Loucy (cell line): ENCODE results near the gene PSME4.
"Not testable (repeated sequence)": the region's sequence is repeated elsewhere in the genome, so short reads cannot be mapped to it uniquely, and the experiment has no call there.

Experiments used
- H2AFZ ChIP-seq: fragments of 200-600 bp; sonication (generic); 2 replicates; pipeline ENCODE4 v1.6.0; 2016; ENCODE audit warnings: antibody characterized with exemption, mild to moderate bottlenecking, low read length, moderate library complexity
- H3F3A ChIP-seq: fragments of 200-600 bp; 2 replicates; pipeline ENCODE4 v1.6.0; 2016; ENCODE audit warnings: antibody characterized with exemption, low read depth, mild to moderate bottlenecking
- H3K27me3 ChIP-seq: fragments of 200-600 bp; sonication (generic); 2 replicates; pipeline ENCODE4 v1.6.1; 2014; ENCODE audit warnings: low read length, mild to moderate bottlenecking; ENCODE audit not compliant: insufficient read depth, poor library complexity, severe bottlenecking
- H3K36me3 ChIP-seq: fragments of 200-600 bp; sonication (generic); 2 replicates; pipeline ENCODE4 v1.6.1; 2016; ENCODE audit warnings: low read length; ENCODE audit not compliant: insufficient read depth
- H3K4me1 ChIP-seq: fragments of 200-600 bp; sonication (generic); 2 replicates; pipeline ENCODE4 v1.5.1; 2014; ENCODE audit warnings: low read length, mild to moderate bottlenecking; ENCODE audit not compliant: insufficient read depth, poor library complexity, severe bottlenecking
- H3K4me2 ChIP-seq: fragments of 200-600 bp; sonication (generic); 2 replicates; pipeline ENCODE4 v1.6.0; 2014; ENCODE audit warnings: antibody characterized with exemption, low read length, low read depth, mild to moderate bottlenecking; ENCODE audit not compliant: poor library complexity, severe bottlenecking
- H3K4me3 ChIP-seq: fragments of 200-600 bp; sonication (generic); 2 replicates; pipeline ENCODE4 v1.5.1; 2014; ENCODE audit warnings: low read length, mild to moderate bottlenecking, mixed read lengths; ENCODE audit not compliant: poor library complexity, severe bottlenecking
- H3K79me2 ChIP-seq: fragments of 200-600 bp; sonication (generic); 2 replicates; pipeline ENCODE4 v1.6.1; 2014; ENCODE audit warnings: low read length; ENCODE audit not compliant: insufficient read depth
- H3K9ac ChIP-seq: fragments of 200-600 bp; sonication (generic); 2 replicates; pipeline ENCODE4 v1.6.0; 2014; ENCODE audit warnings: mild to moderate bottlenecking, low read depth, low read length, moderate library complexity; ENCODE audit not compliant: poor library complexity, severe bottlenecking
- H3K9me2 ChIP-seq: fragments of 200-600 bp; sonication (generic); replicated peaks from 2 replicates; pipeline ENCODE4 v1.6.1; 2016; ENCODE audit warnings: low read depth, low read length, mixed read lengths
- H3K9me3 ChIP-seq: fragments of 200-600 bp; sonication (generic); 2 replicates; pipeline ENCODE4 v1.6.1; 2014; ENCODE audit warnings: mild to moderate bottlenecking, antibody characterized with exemption, low read length, low read depth; ENCODE audit not compliant: insufficient read depth
- H4K20me1 ChIP-seq: fragments of 200-600 bp; sonication (generic); 2 replicates; pipeline ENCODE4 v1.6.0; 2014; ENCODE audit warnings: antibody characterized with exemption, low read length, mild to moderate bottlenecking; ENCODE audit not compliant: insufficient read depth, poor library complexity, severe bottlenecking
- CTCF ChIP-seq: fragments of 200-600 bp; sonication (generic); conservative IDR thresholded peaks from 2 replicates; pipeline ENCODE4 v1.5.1; 2014; ENCODE audit warnings: mild to moderate bottlenecking, antibody characterized with exemption, low read length
- EZH2phosphoT487 ChIP-seq: fragments of 200-600 bp; IDR thresholded peaks from 2 replicates; pipeline ENCODE4 v1.6.1; 2018; ENCODE audit warnings: antibody characterized with exemption, mild to moderate bottlenecking, moderate library complexity, borderline replicate concordance

Gene PSME4

GRCh38 chr2:53843595-53843994 lies 127.2 kb downstream of the PSME4 start:
- Histone ChIP-seq H2AFZ (no peak overlapping the region), H3K36me3 (no peaks in the 10 kb centered on the region), H3K9me2 (no peaks in the 10 kb centered on the region), H3K9me3 (no peaks in the 10 kb centered on the region), H3K4me3 (no peak overlapping the region), H3K4me2 (no peak overlapping the region), H4K20me1 (no peaks in the 10 kb centered on the region), H3K79me2 (no peaks in the 10 kb centered on the region), H3K4me1 (peaks cover 4% of the 10 kb centered on the region), H3K27me3 (no peaks in the 10 kb centered on the region), H3F3A (no peaks in the 10 kb centered on the region), H3K9ac (no peak overlapping the region)
- no peak for TF ChIP-seq CTCF
- TF ChIP-seq EZH2phosphoT487, result no peak

- peaks cover 4% of the 10 kb centered on the region for H3K4me1 ChIP-seq
- no peaks in the 10 kb centered on the region for H4K20me1 ChIP-seq
- TF ChIP-seq EZH2phosphoT487, result no peak
- no peak for TF ChIP-seq CTCF
- no peak overlapping the region for H3K4me2 ChIP-seq
- no peaks in the 10 kb centered on the region for H3K79me2 ChIP-seq
- no peak overlapping the region for H2AFZ ChIP-seq
- no peaks in the 10 kb centered on the region for H3K36me3 ChIP-seq
- H3K4me3 ChIP-seq, result no peak overlapping the region
- no peaks in the 10 kb centered on the region for H3F3A ChIP-seq
- no peaks in the 10 kb centered on the region for H3K27me3 ChIP-seq
- no peaks in the 10 kb centered on the region for H3K9me2 ChIP-seq
- H3K9ac ChIP-seq, result no peak overlapping the region
- no peaks in the 10 kb centered on the region for H3K9me3 ChIP-seq
Measured at GRCh38 chr2:53842891-53843290, 127.9 kb downstream of the PSME4 start.

GRCh38 chr2:53841651-53842050 lies 129.1 kb downstream of the PSME4 start:
- not testable (repeated sequence) for H3K4me1 ChIP-seq, H3K4me2 ChIP-seq, H3K9ac ChIP-seq, H3K9me2 ChIP-seq, H3K27me3 ChIP-seq, H2AFZ ChIP-seq, H3K79me2 ChIP-seq, H3K4me3 ChIP-seq, H4K20me1 ChIP-seq, H3F3A ChIP-seq, H3K9me3 ChIP-seq, H3K36me3 ChIP-seq

GRCh38 chr2:53840580-53840979 lies 130.2 kb downstream of the PSME4 start:
- H3K79me2 ChIP-seq, result no peaks in the 10 kb centered on the region
- H3F3A ChIP-seq, result no peaks in the 10 kb centered on the region
- no peak overlapping the region for H3K9ac ChIP-seq
- H3K27me3 ChIP-seq, result no peaks in the 10 kb centered on the region
- no peaks in the 10 kb centered on the region for H3K9me3 ChIP-seq
- H4K20me1 ChIP-seq, result no peaks in the 10 kb centered on the region
- no peak overlapping the region for H2AFZ ChIP-seq
- H3K4me3 ChIP-seq, result no peak overlapping the region
- H3K4me1 ChIP-seq, result peaks cover 4% of the 10 kb centered on the region
- H3K9me2 ChIP-seq, result no peaks in the 10 kb centered on the region
- H3K4me2 ChIP-seq, result no peak overlapping the region
- H3K36me3 ChIP-seq, result no peaks in the 10 kb centered on the region
- TF ChIP-seq CTCF (no peak), EZH2phosphoT487 (no peak)

GRCh38 chr2:53829980-53830290 lies 140.9 kb downstream of the PSME4 start:
- H3F3A ChIP-seq, H2AFZ ChIP-seq, H3K4me1 ChIP-seq, H3K4me3 ChIP-seq, H3K9ac ChIP-seq, H3K36me3 ChIP-seq, H3K79me2 ChIP-seq, H3K4me2 ChIP-seq, H3K27me3 ChIP-seq, H4K20me1 ChIP-seq, H3K9me3 ChIP-seq, H3K9me2 ChIP-seq: not testable (repeated sequence)
